ENCODE data around the gene NPC2. TPM values are rescaled to one million over a fixed set of nuclear protein-coding genes. Genes with fewer than 3 reads are reported as not detected.
A peak's percentile ranks its signal among the peaks of the same experiment; 100 is the strongest.

NPC2 gene
- total RNA-seq, 1 donor from 2014 or later, result 670 TPM

GRCh38 chr14:74501691-74502090, 8.6 kb upstream of the NPC2 start:
- Histone ChIP-seq H3K9me3 (no peaks in the 10 kb centered on the region), H3K36me3 (no peaks in the 10 kb centered on the region), H3K4me1 (no peaks in the 10 kb centered on the region), H3K4me3 (no peak overlapping the region), H3K27ac (no peak overlapping the region), H3K27me3 (ENCODE audit: low read depth) (no peaks in the 10 kb centered on the region)
- intact Hi-C loops (cut with DNase I), result no loop called here
- DNase-seq (no peak), ATAC-seq (no peak)
- TF ChIP-seq, protein P1, sequence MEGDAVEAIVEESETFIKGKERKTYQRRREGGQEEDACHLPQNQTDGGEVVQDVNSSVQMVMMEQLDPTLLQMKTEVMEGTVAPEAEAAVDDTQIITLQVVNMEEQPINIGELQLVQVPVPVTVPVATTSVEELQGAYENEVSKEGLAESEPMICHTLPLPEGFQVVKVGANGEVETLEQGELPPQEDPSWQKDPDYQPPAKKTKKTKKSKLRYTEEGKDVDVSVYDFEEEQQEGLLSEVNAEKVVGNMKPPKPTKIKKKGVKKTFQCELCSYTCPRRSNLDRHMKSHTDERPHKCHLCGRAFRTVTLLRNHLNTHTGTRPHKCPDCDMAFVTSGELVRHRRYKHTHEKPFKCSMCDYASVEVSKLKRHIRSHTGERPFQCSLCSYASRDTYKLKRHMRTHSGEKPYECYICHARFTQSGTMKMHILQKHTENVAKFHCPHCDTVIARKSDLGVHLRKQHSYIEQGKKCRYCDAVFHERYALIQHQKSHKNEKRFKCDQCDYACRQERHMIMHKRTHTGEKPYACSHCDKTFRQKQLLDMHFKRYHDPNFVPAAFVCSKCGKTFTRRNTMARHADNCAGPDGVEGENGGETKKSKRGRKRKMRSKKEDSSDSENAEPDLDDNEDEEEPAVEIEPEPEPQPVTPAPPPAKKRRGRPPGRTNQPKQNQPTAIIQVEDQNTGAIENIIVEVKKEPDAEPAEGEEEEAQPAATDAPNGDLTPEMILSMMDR (IDR thresholded peaks at IDR 0.05), result no peak

GRCh38 chr14:74501135-74501614, 8.1 kb upstream of the NPC2 start:
- Histone ChIP-seq H3K4me3 (no peak overlapping the region), H3K9me3 (no peaks in the 10 kb centered on the region), H3K4me1 (no peaks in the 10 kb centered on the region), H3K36me3 (peaks cover 4% of the 10 kb centered on the region), H3K27me3 (ENCODE audit: low read depth) (no peaks in the 10 kb centered on the region), H3K27ac (no peak overlapping the region)
- peak; percentile 79 to 81 for ATAC-seq
- DNase-seq, result peak; percentile 83
- intact Hi-C loops (cut with DNase I), result no loop called here
- TF ChIP-seq, protein P1 (IDR thresholded peaks at IDR 0.05), result peak; percentile 61

- TF ChIP-seq, protein P1 (IDR thresholded peaks at IDR 0.05), result no peak
Measured at GRCh38 chr14:74500417-74501134, 7.5 kb upstream of the NPC2 start.

DNA sequence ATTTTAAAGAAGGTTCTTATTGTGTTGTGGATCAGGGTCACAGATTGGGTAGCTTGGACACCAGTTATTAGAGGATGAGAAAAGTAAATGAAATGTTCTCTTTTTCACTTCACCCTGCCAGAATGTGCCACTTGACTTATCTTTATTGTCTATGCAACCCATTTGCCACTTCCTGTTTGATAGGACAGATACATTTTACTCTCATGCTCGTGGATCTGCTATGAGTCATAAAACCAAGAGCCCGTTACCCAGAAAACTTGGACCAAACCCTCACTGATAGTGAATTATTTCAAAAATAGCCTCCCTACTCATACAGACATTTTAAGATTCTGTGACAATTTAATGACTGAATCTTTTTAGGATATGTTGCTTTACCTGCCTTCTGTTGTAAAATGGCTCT, 2.3 kb upstream of the NPC2 start:
- Histone ChIP-seq H3K27me3 (ENCODE audit: low read depth) (no peaks in the 10 kb centered on the region), H3K36me3 (peaks cover 14% of the 10 kb centered on the region), H3K9me3 (no peaks in the 10 kb centered on the region), H3K4me3 (no peak overlapping the region), H3K4me1 (peaks cover 30% of the 10 kb centered on the region), H3K27ac (no peak overlapping the region)
- DNase-seq (no peak), ATAC-seq (no peak)
- TF ChIP-seq, protein P1 (IDR thresholded peaks at IDR 0.05), result no peak
- intact Hi-C loops (cut with DNase I), result no loop called here

More at GRCh38 chr14:74500417-74501134, 7.5 kb upstream of the NPC2 start:
- peaks cover 10% of the 10 kb centered on the region for H3K36me3 ChIP-seq
- peak in 1 of 2 donors; percentile 9 for ATAC-seq
- intact Hi-C loops (cut with DNase I), result no loop called here
- peaks cover under 1% of the 10 kb centered on the region for H3K4me1 ChIP-seq
- no peaks in the 10 kb centered on the region for H3K27me3 ChIP-seq (ENCODE audit: low read depth)
- no peaks in the 10 kb centered on the region for H3K9me3 ChIP-seq
- no peak overlapping the region for H3K4me3 ChIP-seq
- no peak for DNase-seq
- H3K27ac ChIP-seq, result no peak overlapping the region

GRCh38 chr14:74493343-74494261, 497 bp upstream of the NPC2 start, which contains the start of gene ISCA2:
ISCA2 (plus strand) TSS chr14:74493765; CDS start chr14:74493775, 10 bp downstream.
- H3K27ac ChIP-seq, result peak within 1 kb of the TSS; percentile 96
- peak within 1 kb of the TSS; percentile 84 for H3K4me3 ChIP-seq
- H3K9me3 ChIP-seq, result no peaks in the 10 kb centered on the region
- H3K4me1 ChIP-seq, result peaks cover 42% of the 10 kb centered on the region
- intact Hi-C loops (cut with DNase I), result no loop called here
- no peaks in the 10 kb centered on the region for H3K27me3 ChIP-seq (ENCODE audit: low read depth)
- TF ChIP-seq, protein P1 (IDR thresholded peaks at IDR 0.05), result no peak
- peaks cover 14% of the 10 kb centered on the region for H3K36me3 ChIP-seq
- peak; percentile 94 to 97 for ATAC-seq
- DNase-seq, result peak; percentile 100

Data from lower lobe of right lung (tissue), 2 donors.